Suprapubic skin (tissue), 4 donors: ENCODE data around the gene RASA2. TPM values are rescaled to one million over a fixed set of nuclear protein-coding genes. Genes with fewer than 3 reads are reported as not detected.

Experiments used
- DNase-seq, 2 donors: peaks; one replicate each; pipeline ENCODE4 v3.0.0-alpha.2; 2019; ENCODE audit warnings: low spot score in 2 of 2
- H3K27ac ChIP-seq: fragments of 200-600 bp; sonication (generic); one replicate; pipeline ENCODE4 v1.5.1; 2019
- H3K27me3 ChIP-seq: fragments of 200-600 bp; sonication (generic); one replicate; pipeline ENCODE4 v1.5.1; 2019
- H3K36me3 ChIP-seq: fragments of 200-600 bp; sonication (generic); one replicate; pipeline ENCODE4 v1.5.1; 2019
- H3K4me1 ChIP-seq: fragments of 200-600 bp; sonication (generic); one replicate; pipeline ENCODE4 v1.5.1; 2019
- H3K4me3 ChIP-seq: fragments of 200-600 bp; sonication (generic); one replicate; pipeline ENCODE4 v1.5.1; 2019; ENCODE audit warnings: mild to moderate bottlenecking
- H3K9me3 ChIP-seq: fragments of 200-600 bp; sonication (generic); one replicate; pipeline ENCODE4 v1.5.1; 2019
- CTCF ChIP-seq, 2 donors: fragments of 200-600 bp in 1 of 2; fragments of 450-650 bp in 1 of 2; sonication (generic) in 1 of 2; IDR thresholded peaks; one replicate each; pipeline ENCODE4 v1.5.1; 2016 to 2019; ENCODE audit warnings: antibody characterized with exemption in 2 of 2, mild to moderate bottlenecking in 1 of 2, moderate library complexity in 1 of 2
- EP300 ChIP-seq: sonication (generic); formaldehyde crosslinking; IDR thresholded peaks from one replicate; pipeline ENCODE4 v1.6.1; 2017; ENCODE audit warnings: antibody characterized with exemption
- POLR2A ChIP-seq, 2 donors: fragments of 450-650 bp; IDR thresholded peaks; one replicate each; pipeline ENCODE4 v1.6.1; 2017; ENCODE audit warnings: antibody characterized with exemption in 2 of 2, mild to moderate bottlenecking in 2 of 2, moderate library complexity in 2 of 2
- POLR2AphosphoS5 ChIP-seq, 3 donors: sonication (generic); formaldehyde crosslinking; IDR thresholded peaks; one replicate each; pipeline ENCODE4 v1.6.1; 2017; ENCODE audit warnings: antibody characterized with exemption in 3 of 3
- WGBS: methylation state at CpG from one replicate; pipeline ENCODE4 v1.1.5; 2018; 5-methylcytosine and 5-hydroxymethylcytosine counted together
- total RNA-seq, 4 donors: library from RNA; depleted of rRNA; stranded (reverse); fragments of >200 nt; gene quantifications; one replicate each; pipeline ENCODE4 v1.1.0, GENCODE V29; 2016

Gene RASA2
- total RNA-seq, 4 donors from 2014 or later = 14.3 to 48.6 (median 24.0) TPM

GRCh38 chr3:141519587-141519986 lies 32.8 kb downstream of the RASA2 start:
- 93% methylated on average over 3 of the region's 3 CpGs for WGBS
- H3K36me3 ChIP-seq = peaks cover 58% of the 10 kb centered on the region
- no peak for DNase-seq

GRCh38 chr3:141521781-141522180 lies 35.0 kb downstream of the RASA2 start:
- Histone ChIP-seq H3K4me1 (peaks cover 8% of the 10 kb centered on the region), H3K36me3 (peaks cover 46% of the 10 kb centered on the region), H3K27ac (no peak overlapping the region), H3K27me3 (no peaks in the 10 kb centered on the region), H3K4me3 (no peak overlapping the region), H3K9me3 (no peaks in the 10 kb centered on the region)
- TF ChIP-seq POLR2A (IDR thresholded peaks at IDR 0.05) (no peak), EP300 (no peak), POLR2AphosphoS5 (IDR thresholded peaks at IDR 0.05) (no peak)
- DNase-seq = no peak

More at GRCh38 chr3:141519587-141519986, 32.8 kb downstream of the RASA2 start:
- H3K27me3 ChIP-seq = no peaks in the 10 kb centered on the region
- no peak overlapping the region for H3K4me3 ChIP-seq
- TF ChIP-seq POLR2A (IDR thresholded peaks at IDR 0.05) (no peak), POLR2AphosphoS5 (IDR thresholded peaks at IDR 0.05) (no peak), EP300 (no peak), CTCF (IDR thresholded peaks at IDR 0.05) (no peak)
- H3K4me1 ChIP-seq = no peaks in the 10 kb centered on the region
- no peaks in the 10 kb centered on the region for H3K9me3 ChIP-seq
- no peak overlapping the region for H3K27ac ChIP-seq

- DNase-seq = no peak
- peaks cover 29% of the 10 kb centered on the region for H3K36me3 ChIP-seq
- H3K27me3 ChIP-seq = no peaks in the 10 kb centered on the region
- H3K9me3 ChIP-seq = no peaks in the 10 kb centered on the region
- H3K4me3 ChIP-seq = no peak overlapping the region
- 94% methylated on average over 4 of the region's 4 CpGs for WGBS
- H3K4me1 ChIP-seq = peaks cover 8% of the 10 kb centered on the region
- TF ChIP-seq POLR2A (IDR thresholded peaks at IDR 0.05) (no peak), EP300 (no peak), POLR2AphosphoS5 (IDR thresholded peaks at IDR 0.05) (no peak), CTCF (IDR thresholded peaks at IDR 0.05) (no peak)
- no peak overlapping the region for H3K27ac ChIP-seq
Measured at GRCh38 chr3:141523615-141524375, 37.0 kb downstream of the RASA2 start.

GRCh38 chr3:141524988-141525387 lies 38.2 kb downstream of the RASA2 start:
- H3K9me3 ChIP-seq = no peaks in the 10 kb centered on the region
- no peak for TF ChIP-seq POLR2AphosphoS5 (IDR thresholded peaks at IDR 0.05)
- no peak for TF ChIP-seq CTCF (IDR thresholded peaks at IDR 0.05)
- no peak for TF ChIP-seq POLR2A (IDR thresholded peaks at IDR 0.05)
- no peak for TF ChIP-seq EP300
- no peak for DNase-seq
- H3K4me3 ChIP-seq = no peak overlapping the region
- WGBS = 38% methylated on average over 1 of the region's 1 CpG
- peaks cover 19% of the 10 kb centered on the region for H3K4me1 ChIP-seq
- H3K36me3 ChIP-seq = peaks cover 20% of the 10 kb centered on the region
- no peak overlapping the region for H3K27ac ChIP-seq
- H3K27me3 ChIP-seq = no peaks in the 10 kb centered on the region

GRCh38 chr3:141525814-141526213 lies 39.0 kb downstream of the RASA2 start:
- H3K27ac ChIP-seq = no peak overlapping the region
- TF ChIP-seq CTCF (IDR thresholded peaks at IDR 0.05) (no peak), POLR2A (IDR thresholded peaks at IDR 0.05) (no peak), EP300 (no peak), POLR2AphosphoS5 (IDR thresholded peaks at IDR 0.05) (no peak)
- no peaks in the 10 kb centered on the region for H3K27me3 ChIP-seq
- H3K4me1 ChIP-seq = peaks cover 27% of the 10 kb centered on the region
- H3K36me3 ChIP-seq = peaks cover 20% of the 10 kb centered on the region
- WGBS = 37% methylated on average over 2 of the region's 2 CpGs
- H3K9me3 ChIP-seq = no peaks in the 10 kb centered on the region
- H3K4me3 ChIP-seq = no peak overlapping the region
- DNase-seq = no peak
